ENCODE results near the gene NDUFAB1.
"Not testable (repeated sequence)": the region's sequence is repeated elsewhere in the genome, so short reads cannot be mapped to it uniquely, and the experiment has no call there.

NDUFAB1 gene

GRCh38 chr16:23549938-23550337 lies 46.2 kb downstream of the NDUFAB1 start:
- Histone ChIP-seq H3K9me3 (ENCODE audit: control insufficient read depth, low read length) (no peaks in the 10 kb centered on the region), H3K4me3 (ENCODE audit: low read depth, low read length) (no peak overlapping the region), H3K36me3 (ENCODE audit: control insufficient read depth, insufficient read depth, low read length) (no peaks in the 10 kb centered on the region), H3K4me1 (no peaks in the 10 kb centered on the region), H3K27ac (no peak overlapping the region), H2AFZ (no peak overlapping the region), H3K27me3 (ENCODE audit: control insufficient read depth, insufficient read depth, low read length) (no peaks in the 10 kb centered on the region), H3K79me2 (peaks cover 10% of the 10 kb centered on the region), H3K9ac (no peak overlapping the region), H3K4me2 (ENCODE audit: low read length) (no peak overlapping the region)
- TF ChIP-seq CTCF (IDR thresholded peaks at IDR 0.05), result no peak

- no peak overlapping the region for H3K4me3 ChIP-seq (ENCODE audit: low read depth, low read length)
- no peak overlapping the region for H3K4me2 ChIP-seq (ENCODE audit: low read length)
- H3K36me3 ChIP-seq (ENCODE audit: control insufficient read depth, insufficient read depth, low read length), result no peaks in the 10 kb centered on the region
- no peaks in the 10 kb centered on the region for H3K4me1 ChIP-seq
- no peak overlapping the region for H3K9ac ChIP-seq
- peaks cover 10% of the 10 kb centered on the region for H3K79me2 ChIP-seq
- no peaks in the 10 kb centered on the region for H3K27me3 ChIP-seq (ENCODE audit: control insufficient read depth, insufficient read depth, low read length)
- H3K9me3 ChIP-seq (ENCODE audit: control insufficient read depth, low read length), result no peaks in the 10 kb centered on the region
- H3K27ac ChIP-seq, result no peak overlapping the region
- no peak for TF ChIP-seq CTCF (IDR thresholded peaks at IDR 0.05)
- no peak overlapping the region for H2AFZ ChIP-seq
Measured at GRCh38 chr16:23544436-23544835, 51.7 kb downstream of the NDUFAB1 start.

GRCh38 chr16:23540817-23541178 lies 55.3 kb downstream of the NDUFAB1 start:
- H3K4me1 ChIP-seq; H3K27me3 ChIP-seq (ENCODE audit: control insufficient read depth, insufficient read depth, low read length); H3K4me2 ChIP-seq (ENCODE audit: low read length); H3K9ac ChIP-seq; H2AFZ ChIP-seq; H3K36me3 ChIP-seq (ENCODE audit: control insufficient read depth, insufficient read depth, low read length); H3K9me3 ChIP-seq (ENCODE audit: control insufficient read depth, low read length); H3K4me3 ChIP-seq (ENCODE audit: low read depth, low read length); H3K79me2 ChIP-seq; H3K27ac ChIP-seq: not testable (repeated sequence)

- TF ChIP-seq CTCF (IDR thresholded peaks at IDR 0.05), result no peak
- no peak overlapping the region for H3K4me2 ChIP-seq (ENCODE audit: low read length)
- H3K27ac ChIP-seq, result no peak overlapping the region
- H3K27me3 ChIP-seq (ENCODE audit: control insufficient read depth, insufficient read depth, low read length), result no peaks in the 10 kb centered on the region
- H3K36me3 ChIP-seq (ENCODE audit: control insufficient read depth, insufficient read depth, low read length), result no peaks in the 10 kb centered on the region
- H3K79me2 ChIP-seq, result peaks cover 2% of the 10 kb centered on the region
- H3K4me3 ChIP-seq (ENCODE audit: low read depth, low read length), result no peak overlapping the region
- H3K9me3 ChIP-seq (ENCODE audit: control insufficient read depth, low read length), result no peaks in the 10 kb centered on the region
- no peaks in the 10 kb centered on the region for H3K4me1 ChIP-seq
- no peak overlapping the region for H2AFZ ChIP-seq
- H3K9ac ChIP-seq, result no peak overlapping the region
Measured at GRCh38 chr16:23539984-23540816, 55.9 kb downstream of the NDUFAB1 start.

- no peak for TF ChIP-seq CTCF (IDR thresholded peaks at IDR 0.05)
- no peak overlapping the region for H2AFZ ChIP-seq
- H3K27ac ChIP-seq, result no peak overlapping the region
- H3K4me3 ChIP-seq (ENCODE audit: low read depth, low read length), result no peak overlapping the region
- H3K36me3 ChIP-seq (ENCODE audit: control insufficient read depth, insufficient read depth, low read length), result no peaks in the 10 kb centered on the region
- no peak overlapping the region for H3K9ac ChIP-seq
- no peak overlapping the region for H3K4me2 ChIP-seq (ENCODE audit: low read length)
- peaks cover 2% of the 10 kb centered on the region for H3K79me2 ChIP-seq
- no peaks in the 10 kb centered on the region for H3K27me3 ChIP-seq (ENCODE audit: control insufficient read depth, insufficient read depth, low read length)
- no peaks in the 10 kb centered on the region for H3K4me1 ChIP-seq
- H3K9me3 ChIP-seq (ENCODE audit: control insufficient read depth, low read length), result no peaks in the 10 kb centered on the region
Measured at GRCh38 chr16:23538919-23539278, 57.2 kb downstream of the NDUFAB1 start.
